HepG2 (cell line): ENCODE results near the gene PRADC1. TPM values are rescaled to one million over a fixed set of nuclear protein-coding genes. Genes with fewer than 3 reads are reported as not detected.

Experiments used
- CCDC6 ChIP-seq: sonication (generic); formaldehyde crosslinking; IDR thresholded peaks from 2 replicates; pipeline ENCODE4 v1.8.1; 2022; ENCODE audit warnings: mild to moderate bottlenecking, missing genetic modification reagents, moderate library complexity
- KDM1A ChIP-seq: IDR thresholded peaks from 2 replicates; pipeline ENCODE4 v1.6.1; 2016; ENCODE audit warnings: missing compliant biosample characterization
- KDM4B ChIP-seq: sonication (generic); formaldehyde crosslinking; IDR thresholded peaks from 2 replicates; pipeline ENCODE4 v1.4.0; 2020; ENCODE audit warnings: missing genetic modification reagents
- KLF13 ChIP-seq: sonication (generic); formaldehyde crosslinking; IDR thresholded peaks from 2 replicates; pipeline ENCODE4 v1.4.0; 2020; ENCODE audit warnings: mild to moderate bottlenecking, missing genetic modification reagents
- KLF15 ChIP-seq: sonication (generic); formaldehyde crosslinking; IDR thresholded peaks from 2 replicates; pipeline ENCODE4 v1.8.1; 2023; ENCODE audit warnings: borderline replicate concordance, mild to moderate bottlenecking, inconsistent platforms, missing genetic modification reagents, mixed read lengths
- MATR3 ChIP-seq: sonication (generic); formaldehyde crosslinking; IDR thresholded peaks from 2 replicates; pipeline ENCODE4 v1.4.0; 2020; ENCODE audit warnings: missing genetic modification reagents
- MXD3 ChIP-seq: IDR thresholded peaks from 2 replicates; pipeline ENCODE4 v1.6.1; 2016; ENCODE audit warnings: mild to moderate bottlenecking, missing biosample characterization, missing genetic modification reagents
- NAIF1 ChIP-seq: sonication (generic); formaldehyde crosslinking; IDR thresholded peaks from 2 replicates; pipeline ENCODE4 v1.5.0; 2020; ENCODE audit warnings: mild to moderate bottlenecking, missing genetic modification reagents, borderline replicate concordance
- NONO ChIP-seq, 2 experiments: fragments of 450-650 bp in 1 of 2; sonication (generic) in 1 of 2; formaldehyde crosslinking in 1 of 2; IDR thresholded peaks in 1 of 2; conservative IDR thresholded peaks in 1 of 2; 2 replicates each; pipeline versions ENCODE4 v1.6.1 to v1.8.0; 2017 to 2022; ENCODE audit warnings: mild to moderate bottlenecking in 1 of 2, missing genetic modification reagents in 1 of 2, moderate library complexity in 1 of 2
- PAWR ChIP-seq: sonication (generic); formaldehyde crosslinking; IDR thresholded peaks from 2 replicates; pipeline ENCODE4 v1.4.0; 2020; ENCODE audit warnings: missing genetic modification reagents, mild to moderate bottlenecking, borderline replicate concordance
- SP5 ChIP-seq: IDR thresholded peaks from 2 replicates; pipeline ENCODE4 v1.6.1; 2016; ENCODE audit warnings: low read depth, borderline replicate concordance
- ZNF468 ChIP-seq: sonication (generic); formaldehyde crosslinking; IDR thresholded peaks from 2 replicates; pipeline ENCODE4 v1.8.0; 2022; ENCODE audit warnings: mild to moderate bottlenecking, moderate library complexity, missing genetic modification reagents
- ZNF674 ChIP-seq: sonication (generic); formaldehyde crosslinking; IDR thresholded peaks from 2 replicates; pipeline ENCODE4 v1.5.0; 2020; ENCODE audit warnings: low read depth, mild to moderate bottlenecking, missing genetic modification reagents
- ZNF678 ChIP-seq: sonication (generic); formaldehyde crosslinking; IDR thresholded peaks from 2 replicates; pipeline ENCODE4 v1.4.0; 2020; ENCODE audit warnings: mild to moderate bottlenecking, missing genetic modification reagents
- ZNF691 ChIP-seq: sonication (generic); formaldehyde crosslinking; IDR thresholded peaks from 2 replicates; pipeline ENCODE4 v1.4.0; 2020; ENCODE audit warnings: missing genetic modification reagents, low read depth, mild to moderate bottlenecking, borderline replicate concordance
- ZNF878 ChIP-seq: sonication (generic); formaldehyde crosslinking; IDR thresholded peaks from 2 replicates; pipeline ENCODE4 v1.8.1; 2023; ENCODE audit warnings: mild to moderate bottlenecking, missing genetic modification reagents, moderate library complexity
- polyA plus RNA-seq, 8 experiments: library from polyadenylated mRNA; depleted of rRNA in 3 of 8; stranded (reverse) in 7 of 8; unstranded in 1 of 8; fragments of >200 nt; fragmentation: Illumina TruSeq in 4 of 8; extraction: Trizol in 4 of 8; gene quantifications; 2 replicates each; pipeline versions ENCODE4 v1.2.1 to v1.2.3, GENCODE V29; 2011 to 2016; ENCODE audit warnings: low read depth in 4 of 8, missing spikeins in 1 of 8, mixed read lengths in 1 of 8; ENCODE audit not compliant: insufficient read depth in 1 of 8
- total RNA-seq, 5 experiments: library from RNA; depleted of rRNA; stranded (reverse); fragments of >200 nt; fragmentation: Illumina TruSeq; extraction: Trizol; gene quantifications; 2 replicates each; pipeline ENCODE4 v1.2.3, GENCODE V29; 2016; ENCODE audit warnings: low read depth in 1 of 5
- TF ChIP-seq, protein P1 (sequence below): sonication (generic); IDR thresholded peaks from 2 replicates; pipeline ENCODE4 v1.6.1; 2016; ENCODE audit warnings: low read depth, borderline replicate concordance
- TF ChIP-seq, protein P2 (sequence below): IDR thresholded peaks from 2 replicates; pipeline ENCODE4 v1.6.1; 2016; ENCODE audit warnings: mild to moderate bottlenecking
- TF ChIP-seq, protein P3 (sequence below): IDR thresholded peaks from 2 replicates; pipeline ENCODE4 v1.6.1; 2018; ENCODE audit warnings: missing genetic modification reagents

PRADC1 gene
- total and polyA plus RNA-seq, 2 of the 13 experiments (the other 11 are each of a cell fraction or from before 2014, with no cell fraction given): 12.1 to 37.2 TPM

- TF ChIP-seq, protein P1, sequence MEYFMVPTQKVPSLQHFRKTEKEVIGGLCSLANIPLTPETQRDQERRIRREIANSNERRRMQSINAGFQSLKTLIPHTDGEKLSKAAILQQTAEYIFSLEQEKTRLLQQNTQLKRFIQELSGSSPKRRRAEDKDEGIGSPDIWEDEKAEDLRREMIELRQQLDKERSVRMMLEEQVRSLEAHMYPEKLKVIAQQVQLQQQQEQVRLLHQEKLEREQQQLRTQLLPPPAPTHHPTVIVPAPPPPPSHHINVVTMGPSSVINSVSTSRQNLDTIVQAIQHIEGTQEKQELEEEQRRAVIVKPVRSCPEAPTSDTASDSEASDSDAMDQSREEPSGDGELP: peak; percentile 91
- TF ChIP-seq ZNF674 (CRISPR knock-in tag): no peak
- TF ChIP-seq MXD3 (CRISPR knock-in tag): peak; percentile 59
- TF ChIP-seq ZNF691 (CRISPR knock-in tag): 0 out of 2 replicates have a peak, but pooled peaks have one; percentile 68
- peak; percentile 81 for TF ChIP-seq KLF13 (CRISPR knock-in tag)
- TF ChIP-seq NAIF1 (CRISPR knock-in tag): no peak
- peak; percentile 45; the same call in 1 of the 2 replicates for TF ChIP-seq KLF15 (CRISPR knock-in tag)
- TF ChIP-seq SP5 (CRISPR knock-in tag): peak; percentile 89
- peak; percentile 37; the same call in 1 of the 2 replicates for TF ChIP-seq KDM4B (CRISPR knock-in tag)
- TF ChIP-seq, protein P2, sequence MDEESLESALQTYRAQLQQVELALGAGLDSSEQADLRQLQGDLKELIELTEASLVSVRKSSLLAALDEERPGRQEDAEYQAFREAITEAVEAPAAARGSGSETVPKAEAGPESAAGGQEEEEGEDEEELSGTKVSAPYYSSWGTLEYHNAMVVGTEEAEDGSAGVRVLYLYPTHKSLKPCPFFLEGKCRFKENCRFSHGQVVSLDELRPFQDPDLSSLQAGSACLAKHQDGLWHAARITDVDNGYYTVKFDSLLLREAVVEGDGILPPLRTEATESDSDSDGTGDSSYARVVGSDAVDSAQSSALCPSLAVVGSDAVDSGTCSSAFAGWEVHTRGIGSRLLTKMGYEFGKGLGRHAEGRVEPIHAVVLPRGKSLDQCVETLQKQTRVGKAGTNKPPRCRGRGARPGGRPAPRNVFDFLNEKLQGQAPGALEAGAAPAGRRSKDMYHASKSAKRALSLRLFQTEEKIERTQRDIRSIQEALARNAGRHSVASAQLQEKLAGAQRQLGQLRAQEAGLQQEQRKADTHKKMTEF (CRISPR knock-in tag): peak; percentile 63
- no peak for TF ChIP-seq PAWR (CRISPR knock-in tag)
- TF ChIP-seq ZNF878: peak; percentile 89
- no peak for TF ChIP-seq NONO (IDR thresholded peaks at IDR 0.05)
- TF ChIP-seq NONO (CRISPR knock-in tag; conservative IDR thresholded peaks at IDR 0.05): peak; percentile 44; the same call in 1 of the 2 replicates
- TF ChIP-seq ZNF678 (CRISPR knock-in tag): no peak
- TF ChIP-seq, protein P3, sequence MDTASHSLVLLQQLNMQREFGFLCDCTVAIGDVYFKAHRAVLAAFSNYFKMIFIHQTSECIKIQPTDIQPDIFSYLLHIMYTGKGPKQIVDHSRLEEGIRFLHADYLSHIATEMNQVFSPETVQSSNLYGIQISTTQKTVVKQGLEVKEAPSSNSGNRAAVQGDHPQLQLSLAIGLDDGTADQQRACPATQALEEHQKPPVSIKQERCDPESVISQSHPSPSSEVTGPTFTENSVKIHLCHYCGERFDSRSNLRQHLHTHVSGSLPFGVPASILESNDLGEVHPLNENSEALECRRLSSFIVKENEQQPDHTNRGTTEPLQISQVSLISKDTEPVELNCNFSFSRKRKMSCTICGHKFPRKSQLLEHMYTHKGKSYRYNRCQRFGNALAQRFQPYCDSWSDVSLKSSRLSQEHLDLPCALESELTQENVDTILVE (CRISPR knock-in tag): peak; percentile 49; the same call in 1 of the 2 replicates
- peak; percentile 61 for TF ChIP-seq CCDC6
- TF ChIP-seq MATR3 (CRISPR knock-in tag): peak; percentile 95; the same call in 1 of the 2 replicates
- TF ChIP-seq ZNF468 (CRISPR knock-in tag): peak; percentile 87
- TF ChIP-seq KDM1A (CRISPR knock-in tag): no peak
Observed at GRCh38 chr2:73233154-73233931, at the start of gene PRADC1 (continued).
